Activated T-cell treated with anti-CD3 and anti-CD28 coated beads, Interleukin-2, amount 50 U/mL, for 1 hour (primary cell): ENCODE data around the gene RUNX3.

Source experiments
- DNase-seq: peaks from one replicate; pipeline ENCODE4 v3.0.0-alpha.2; 2020

Gene RUNX3

DNA sequence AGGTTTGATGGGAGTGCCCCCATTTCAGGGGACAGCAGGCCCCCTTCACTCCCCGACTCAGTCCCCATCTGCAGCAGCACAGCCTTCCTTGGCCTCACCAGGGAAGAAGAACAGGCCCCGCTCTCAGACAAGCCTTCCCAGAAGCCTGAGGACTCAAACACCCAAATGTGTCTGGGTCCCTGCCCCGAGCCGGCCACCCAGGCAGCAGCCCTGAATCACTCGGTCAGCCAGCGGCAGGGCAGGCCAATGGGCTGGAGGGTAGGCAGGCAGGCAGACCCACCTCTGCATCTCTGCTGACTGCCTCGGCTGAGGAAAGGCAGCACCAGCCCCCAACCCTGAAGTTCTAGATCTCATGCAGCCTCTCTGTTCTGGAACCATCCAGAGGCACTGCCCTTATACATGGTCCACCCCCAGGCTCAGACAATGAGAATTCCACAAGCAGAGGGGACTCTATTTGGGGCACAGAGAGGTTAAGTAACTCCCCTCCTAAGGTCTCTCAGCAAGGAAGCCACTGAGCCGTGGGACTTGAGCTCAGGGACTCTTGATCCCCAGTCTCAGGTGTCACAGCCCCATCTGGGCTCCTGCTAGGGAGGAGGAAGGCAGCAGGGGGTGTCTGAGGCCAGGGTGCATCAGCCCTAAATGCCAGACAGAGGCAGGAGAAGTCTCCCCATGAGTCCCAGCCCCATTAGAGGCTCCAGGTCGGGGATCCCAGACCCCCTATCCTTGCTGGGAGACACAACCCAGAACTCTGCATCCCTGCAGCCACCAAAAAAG is 33.2 kb upstream of the RUNX3 start:
- peak; percentile 65 for DNase-seq

GRCh38 chr1:24961961-24962861 is 32.1 kb upstream of the RUNX3 start:
- no peak for DNase-seq

DNA sequence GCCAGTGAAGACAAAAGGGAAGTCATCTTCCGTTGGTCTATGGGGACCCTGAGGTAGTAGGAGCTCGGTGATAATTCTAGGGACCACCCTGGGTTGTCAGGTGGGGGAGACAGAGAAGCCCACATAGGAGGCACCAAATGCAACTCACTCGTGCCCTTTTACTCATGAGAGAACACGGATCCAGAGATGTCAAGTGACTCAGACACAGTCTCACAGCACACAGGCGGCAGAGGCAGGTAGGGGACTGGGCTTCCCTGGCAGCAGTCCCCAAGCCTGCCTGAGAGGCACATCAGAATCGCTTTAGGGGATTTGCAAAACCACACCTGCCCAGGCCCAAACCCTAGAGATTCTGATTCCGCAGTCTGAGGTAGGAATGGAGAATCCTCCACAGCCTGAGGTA is 31.3 kb upstream of the RUNX3 start:
- no peak for DNase-seq

DNA sequence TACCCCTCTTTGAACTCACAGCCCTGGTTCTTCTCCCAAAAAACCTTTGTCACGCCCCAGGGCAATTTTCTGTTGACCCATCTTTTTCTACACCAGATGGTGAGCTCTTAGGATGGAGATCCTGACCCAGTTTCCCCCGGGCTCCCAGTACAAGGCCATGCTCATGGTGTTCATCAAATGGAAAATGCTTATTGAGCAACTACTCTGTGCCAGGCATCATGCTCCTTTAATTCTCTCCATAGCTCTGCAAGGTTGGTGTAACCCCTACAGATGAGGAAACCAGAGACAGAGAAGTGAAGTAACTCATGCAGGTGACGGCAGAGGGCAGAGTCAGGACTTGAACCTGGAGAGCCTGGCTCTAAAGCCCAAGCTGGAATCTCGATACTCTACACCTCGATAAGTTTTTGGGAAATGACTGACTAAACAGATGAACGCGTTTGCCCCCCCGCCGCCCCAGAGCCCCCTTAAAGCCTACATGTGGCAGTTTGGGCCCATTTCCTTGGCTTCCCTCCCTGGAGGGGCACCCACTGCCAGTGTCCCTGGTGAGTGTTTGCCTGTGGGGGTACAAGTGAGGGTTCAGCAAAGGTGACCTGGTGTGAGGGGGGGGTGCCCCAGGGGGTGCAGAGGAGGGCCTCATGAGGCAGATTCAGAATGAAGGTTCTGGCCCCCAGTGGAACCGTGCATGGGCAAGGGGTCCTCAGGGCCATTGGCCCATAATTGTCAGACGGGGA is 30.2 kb upstream of the RUNX3 start:
- DNase-seq, result no peak

DNA sequence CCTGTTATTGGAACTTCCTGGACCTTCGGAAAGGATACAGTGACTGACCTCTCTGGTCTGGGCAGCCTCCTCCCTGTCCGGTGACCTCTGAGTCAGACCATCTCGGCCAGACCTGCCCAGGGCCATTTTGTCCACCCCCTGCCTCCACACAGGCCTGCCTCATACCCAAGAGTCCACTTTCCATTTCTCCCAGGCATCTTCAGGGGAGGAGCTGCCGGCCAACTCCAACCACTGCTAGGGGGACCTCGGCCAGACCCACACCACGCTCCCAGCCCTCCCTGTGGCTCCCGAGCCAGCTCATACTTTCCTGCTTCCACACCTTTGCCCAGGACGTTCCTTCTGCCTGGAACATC is 29.5 kb upstream of the RUNX3 start:
- no peak for DNase-seq

GRCh38 chr1:24958766-24959622 is 28.9 kb upstream of the RUNX3 start:
- DNase-seq, result no peak

- DNase-seq, result no peak
Measured at GRCh38 chr1:24957808-24958752, 28.0 kb upstream of the RUNX3 start.

GRCh38 chr1:24957016-24957807 is 27.1 kb upstream of the RUNX3 start:
- no peak for DNase-seq

GRCh38 chr1:24955779-24956365 is 25.8 kb upstream of the RUNX3 start:
- DNase-seq, result no peak

DNA sequence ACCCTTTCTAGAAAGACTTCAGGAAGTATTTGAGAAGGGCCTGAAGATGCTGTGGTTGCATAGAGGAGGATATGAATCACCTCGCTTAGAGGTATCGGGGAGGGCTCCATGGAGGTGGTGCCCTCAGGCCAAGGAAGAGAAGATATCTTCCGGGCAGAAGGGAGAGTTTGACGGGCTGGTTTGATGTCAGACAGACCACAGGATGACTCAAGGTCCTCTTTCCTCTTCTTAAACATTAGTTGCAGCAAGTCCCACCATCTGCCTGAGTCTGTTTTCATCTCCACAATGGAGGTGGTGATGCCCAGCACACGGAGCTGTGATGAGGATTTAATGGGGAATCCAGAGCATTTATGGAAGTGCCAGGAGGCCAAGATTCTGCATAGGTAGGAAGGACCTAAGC is 25.1 kb upstream of the RUNX3 start:
- DNase-seq, result peak; percentile 54

- DNase-seq, result no peak
Measured at GRCh38 chr1:24954631-24955030, 24.6 kb upstream of the RUNX3 start.

DNA sequence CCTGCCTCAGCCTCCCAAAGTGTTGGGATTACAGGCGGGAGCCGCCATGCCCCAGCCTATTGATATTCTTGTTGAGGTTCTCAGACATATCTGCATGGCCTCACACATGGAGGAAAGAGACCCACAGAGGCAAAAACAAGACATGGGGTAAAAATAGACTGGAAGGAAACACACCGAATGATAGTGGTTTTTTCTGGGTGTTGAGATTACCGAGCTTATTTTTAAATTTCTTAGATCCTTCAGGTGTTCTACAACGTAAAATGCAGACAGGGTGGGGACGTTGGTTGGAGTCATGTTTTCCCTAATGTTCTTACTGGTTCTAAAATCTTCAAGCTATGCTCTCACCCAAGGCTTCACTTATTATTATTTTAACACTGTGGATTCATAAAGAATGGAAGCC is 23.9 kb upstream of the RUNX3 start:
- DNase-seq, result no peak

DNA sequence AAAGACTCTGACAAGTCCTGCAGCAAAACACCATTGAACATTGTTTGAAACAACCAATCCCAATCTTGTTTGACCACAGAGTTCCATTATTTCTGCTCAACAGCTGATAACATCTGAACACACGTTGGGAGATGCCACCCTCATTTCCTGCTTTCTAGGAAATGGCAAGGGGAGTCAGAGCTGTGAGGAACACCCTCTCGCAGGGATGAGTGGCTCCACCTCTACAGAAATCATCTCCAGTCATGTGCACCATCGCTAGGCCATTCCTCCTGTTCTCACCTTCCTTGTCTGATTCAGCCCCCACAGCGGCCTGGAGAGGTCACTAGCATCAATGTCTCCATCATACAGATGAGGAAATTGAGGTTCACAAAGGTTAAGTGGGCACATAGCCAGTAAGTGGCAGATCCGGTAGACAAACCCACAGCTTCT is 22.4 kb upstream of the RUNX3 start:
- DNase-seq, result peak; percentile 47

DNA sequence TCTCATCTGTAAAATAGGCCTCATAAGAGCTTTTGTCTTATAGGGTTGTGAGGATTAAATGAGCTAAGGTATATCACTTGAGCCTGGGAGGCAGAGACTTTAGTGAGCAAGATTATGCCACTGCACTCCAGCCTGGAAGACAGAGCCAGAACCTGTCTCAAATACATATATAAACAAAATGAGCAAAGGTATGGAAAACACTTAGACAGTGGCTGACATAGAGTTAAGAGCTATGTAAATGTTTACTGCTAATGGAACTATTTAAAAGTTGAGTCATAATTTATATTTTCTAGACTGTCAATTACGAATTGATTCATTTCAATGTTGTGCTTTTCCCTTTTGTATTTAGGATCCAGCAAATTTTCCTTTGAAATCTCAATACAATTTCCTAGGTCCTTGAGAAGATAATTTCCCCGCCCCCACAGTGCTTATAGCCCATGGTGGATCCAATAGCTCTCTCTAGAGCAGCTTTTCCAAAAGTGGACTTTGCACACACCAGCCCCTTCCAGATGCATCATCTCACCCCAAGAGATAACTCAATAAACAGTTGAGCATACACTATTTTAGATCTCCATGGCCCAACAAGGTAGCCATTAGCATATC is 21.8 kb upstream of the RUNX3 start:
- DNase-seq, result no peak

DNA sequence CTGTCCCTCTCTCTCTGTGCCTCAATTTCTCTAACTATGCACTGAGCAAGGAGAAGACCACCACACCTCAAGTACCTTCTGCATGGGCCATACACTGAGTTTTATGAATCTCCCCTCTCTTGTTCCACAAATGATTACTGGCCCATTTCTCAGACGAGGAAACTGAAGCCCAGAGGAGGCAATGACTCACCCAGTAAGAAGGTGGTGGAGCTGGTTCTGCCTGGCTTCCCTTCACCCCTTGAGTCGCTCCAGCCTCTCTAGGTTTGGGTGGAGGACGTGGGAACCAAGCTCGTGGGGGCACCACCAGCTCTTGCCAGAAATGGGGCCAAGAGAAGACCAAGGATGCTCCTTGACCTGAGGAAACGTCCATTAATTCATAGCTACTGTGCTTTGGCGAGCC is 21.3 kb upstream of the RUNX3 start:
- DNase-seq, result no peak

- no peak for DNase-seq
Measured at GRCh38 chr1:24949331-24949881, 19.3 kb upstream of the RUNX3 start.

- no peak for DNase-seq
Measured at GRCh38 chr1:24948079-24948827, 18.2 kb upstream of the RUNX3 start.

- no peak for DNase-seq
Measured at GRCh38 chr1:24946861-24947658, 17.0 kb upstream of the RUNX3 start.
